H1 (cell line): ENCODE results near the gene BRD9.
"Not testable (repeated sequence)": the region's sequence is repeated elsewhere in the genome, so short reads cannot be mapped to it uniquely, and the experiment has no call there.

Experiments
- CREB1 ChIP-seq: IDR thresholded peaks from 2 replicates; pipeline ENCODE4 v1.6.1; 2012; ENCODE audit warnings: inconsistent platforms
- EGR1 ChIP-seq: IDR thresholded peaks from 2 replicates; pipeline ENCODE4 v1.6.1; 2011; ENCODE audit warnings: low read depth, low read length, borderline replicate concordance
- POLR2A ChIP-seq, 2 experiments: IDR thresholded peaks; 1 replicate in 1 of 2; 2 replicates in 1 of 2; pipeline ENCODE4 v1.6.1; 2011; ENCODE audit warnings: low read depth in 2 of 2, low read length in 2 of 2, mild to moderate bottlenecking in 2 of 2; ENCODE audit errors: control extremely low read depth in 1 of 2

DNA sequence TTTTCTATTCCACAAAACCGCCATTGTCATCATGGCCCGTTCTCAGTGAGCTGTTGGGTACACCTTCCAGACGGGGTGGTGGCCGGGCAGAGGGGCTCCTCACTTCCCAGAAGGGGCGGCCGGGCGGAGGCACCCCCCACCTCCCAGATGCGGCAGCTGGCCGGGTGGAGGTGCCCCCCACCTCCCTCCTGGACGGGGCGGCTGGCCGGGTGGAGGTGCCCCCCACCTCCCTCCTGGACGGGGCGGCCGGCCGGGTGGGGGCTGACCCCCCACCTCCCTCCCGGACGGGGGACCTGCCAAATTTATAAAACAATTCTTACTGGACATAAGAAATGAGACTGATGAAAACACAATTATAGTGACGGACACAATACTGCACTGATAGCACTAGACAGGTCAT is 64.4 kb downstream of the BRD9 start:
- not testable (repeated sequence) for TF ChIP-seq POLR2A (IDR thresholded peaks at IDR 0.05; ENCODE audit: control extremely low read depth in 1 of 2, low read depth in 2 of 2, low read length in 2 of 2); EGR1; CREB1
